GM23248 (cell line): ENCODE results near the gene CLEC2B.

Experiments
- EZH2 ChIP-seq: fragments of 200-600 bp; sonication (generic); IDR thresholded peaks from 2 replicates; pipeline ENCODE4 v1.6.1; 2018; ENCODE audit warnings: antibody characterized with exemption, mild to moderate bottlenecking; ENCODE audit not compliant: insufficient read depth, poor library complexity, severe bottlenecking
- EZH2phosphoT487 ChIP-seq: fragments of 200-600 bp; sonication (generic); IDR thresholded peaks from 2 replicates; pipeline ENCODE4 v1.6.1; 2018; ENCODE audit warnings: antibody characterized with exemption, moderate library complexity, mild to moderate bottlenecking, low read depth; ENCODE audit not compliant: insufficient read depth

GRCh38 chr12:9870286-9870866 is 1.2 kb upstream of the CLEC2B start:
- TF ChIP-seq EZH2 (no peak), EZH2phosphoT487 (no peak)
